OCI-LY1 (cell line): ENCODE results near the gene PRR11.
"Not testable (repeated sequence)": the region's sequence is repeated elsewhere in the genome, so short reads cannot be mapped to it uniquely, and the experiment has no call there.

Experiments
- EZH2 ChIP-seq: fragments of 200-600 bp; sonication (generic), shearing (Covaris generic); IDR thresholded peaks from 2 replicates; pipeline ENCODE4 v1.8.0; 2017; ENCODE audit warnings: borderline replicate concordance, mixed run types, mild to moderate bottlenecking, antibody characterized with exemption, low read length, moderate library complexity, mixed read lengths
- TF ChIP-seq, protein P1 (sequence below): fragments of 200-600 bp; sonication (generic), shearing (Covaris generic); IDR thresholded peaks from 2 replicates; pipeline ENCODE4 v1.5.1; 2017; ENCODE audit warnings: mild to moderate bottlenecking, antibody characterized with exemption, low read length, moderate library complexity, mixed read lengths

DNA sequence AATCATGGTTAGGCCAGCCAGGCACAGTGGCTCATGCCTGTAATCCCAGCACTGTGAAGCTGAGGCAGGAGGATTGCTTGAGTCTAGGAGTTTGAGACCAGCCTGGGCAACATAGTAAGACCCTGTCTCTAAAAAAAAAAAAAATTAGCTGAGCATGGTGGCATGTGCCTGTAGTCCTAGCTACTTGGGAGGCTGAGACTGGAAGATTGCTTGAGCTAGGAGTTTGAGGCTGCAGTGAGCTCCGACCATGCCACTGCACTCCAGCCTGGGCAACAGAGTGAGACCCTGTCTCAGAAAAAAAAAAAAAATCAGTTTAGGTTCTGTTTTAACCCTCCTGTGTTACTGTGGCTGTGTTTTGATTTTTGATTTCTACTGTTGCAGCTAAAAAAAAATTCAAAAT is 73.0 kb downstream of the PRR11 start:
- TF ChIP-seq, protein P1, sequence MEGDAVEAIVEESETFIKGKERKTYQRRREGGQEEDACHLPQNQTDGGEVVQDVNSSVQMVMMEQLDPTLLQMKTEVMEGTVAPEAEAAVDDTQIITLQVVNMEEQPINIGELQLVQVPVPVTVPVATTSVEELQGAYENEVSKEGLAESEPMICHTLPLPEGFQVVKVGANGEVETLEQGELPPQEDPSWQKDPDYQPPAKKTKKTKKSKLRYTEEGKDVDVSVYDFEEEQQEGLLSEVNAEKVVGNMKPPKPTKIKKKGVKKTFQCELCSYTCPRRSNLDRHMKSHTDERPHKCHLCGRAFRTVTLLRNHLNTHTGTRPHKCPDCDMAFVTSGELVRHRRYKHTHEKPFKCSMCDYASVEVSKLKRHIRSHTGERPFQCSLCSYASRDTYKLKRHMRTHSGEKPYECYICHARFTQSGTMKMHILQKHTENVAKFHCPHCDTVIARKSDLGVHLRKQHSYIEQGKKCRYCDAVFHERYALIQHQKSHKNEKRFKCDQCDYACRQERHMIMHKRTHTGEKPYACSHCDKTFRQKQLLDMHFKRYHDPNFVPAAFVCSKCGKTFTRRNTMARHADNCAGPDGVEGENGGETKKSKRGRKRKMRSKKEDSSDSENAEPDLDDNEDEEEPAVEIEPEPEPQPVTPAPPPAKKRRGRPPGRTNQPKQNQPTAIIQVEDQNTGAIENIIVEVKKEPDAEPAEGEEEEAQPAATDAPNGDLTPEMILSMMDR, result not testable (repeated sequence)
- not testable (repeated sequence) for TF ChIP-seq EZH2
